WTC11 (cell line): Measurements from ENCODE around the gene PGPEP1.

ENCODE experiments used
- ATF2 ChIP-seq: sonication (generic); formaldehyde crosslinking; IDR thresholded peaks from 2 replicates; pipeline ENCODE4 v1.8.1; 2022; ENCODE audit warnings: low read depth, missing genetic modification reagents, borderline replicate concordance
- MXD4 ChIP-seq: fragments of 250-450 bp; sonication (Bioruptor Pico); IDR thresholded peaks from 2 replicates; pipeline ENCODE4 v1.8.0; 2021; ENCODE audit warnings: mild to moderate bottlenecking, moderate library complexity, borderline replicate concordance
- USF2 ChIP-seq: sonication (generic); formaldehyde crosslinking; IDR thresholded peaks from 2 replicates; pipeline ENCODE4 v1.8.1; 2023; ENCODE audit warnings: mild to moderate bottlenecking, missing genetic modification reagents, moderate library complexity
- ZNF317 ChIP-seq: sonication (generic); formaldehyde crosslinking; IDR thresholded peaks from 2 replicates; pipeline ENCODE4 v1.8.1; 2023; ENCODE audit warnings: low read depth, mild to moderate bottlenecking, moderate library complexity, missing genetic modification reagents, borderline replicate concordance
- TF ChIP-seq, protein P1 (sequence below): fragments of 200-600 bp; IDR thresholded peaks from 2 replicates; pipeline ENCODE4 v1.8.0; 2022; ENCODE audit warnings: antibody characterized with exemption
- TF ChIP-seq, protein P2 (sequence below): sonication (generic); formaldehyde crosslinking; IDR thresholded peaks from 2 replicates; pipeline ENCODE4 v1.8.0; 2023; ENCODE audit warnings: mild to moderate bottlenecking, missing genetic modification reagents

DNA sequence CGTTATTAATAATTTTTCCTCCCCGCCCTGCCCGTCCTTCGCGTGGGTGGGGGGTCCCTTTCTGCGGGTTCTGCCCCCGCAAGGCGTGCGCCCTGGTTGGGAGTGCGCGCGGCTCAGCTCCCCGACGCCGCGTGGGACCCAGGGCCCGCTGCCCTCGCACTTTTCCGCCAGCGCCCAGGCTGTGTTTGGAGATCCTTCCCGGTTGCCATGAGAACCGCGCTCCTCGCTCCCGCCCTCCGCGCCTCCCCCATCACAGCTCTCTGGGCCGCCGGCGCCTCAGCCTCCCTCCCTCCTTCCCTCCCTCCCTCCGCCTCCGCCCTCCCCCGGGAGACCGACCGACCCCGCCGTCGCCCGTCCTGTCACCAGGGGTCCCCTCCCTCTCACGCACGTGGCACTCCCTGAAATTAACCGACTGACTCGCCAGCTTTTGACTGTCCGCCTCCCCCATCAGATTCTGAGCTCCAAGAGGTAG is 76.4 kb downstream of the PGPEP1 start:
- TF ChIP-seq, protein P1, sequence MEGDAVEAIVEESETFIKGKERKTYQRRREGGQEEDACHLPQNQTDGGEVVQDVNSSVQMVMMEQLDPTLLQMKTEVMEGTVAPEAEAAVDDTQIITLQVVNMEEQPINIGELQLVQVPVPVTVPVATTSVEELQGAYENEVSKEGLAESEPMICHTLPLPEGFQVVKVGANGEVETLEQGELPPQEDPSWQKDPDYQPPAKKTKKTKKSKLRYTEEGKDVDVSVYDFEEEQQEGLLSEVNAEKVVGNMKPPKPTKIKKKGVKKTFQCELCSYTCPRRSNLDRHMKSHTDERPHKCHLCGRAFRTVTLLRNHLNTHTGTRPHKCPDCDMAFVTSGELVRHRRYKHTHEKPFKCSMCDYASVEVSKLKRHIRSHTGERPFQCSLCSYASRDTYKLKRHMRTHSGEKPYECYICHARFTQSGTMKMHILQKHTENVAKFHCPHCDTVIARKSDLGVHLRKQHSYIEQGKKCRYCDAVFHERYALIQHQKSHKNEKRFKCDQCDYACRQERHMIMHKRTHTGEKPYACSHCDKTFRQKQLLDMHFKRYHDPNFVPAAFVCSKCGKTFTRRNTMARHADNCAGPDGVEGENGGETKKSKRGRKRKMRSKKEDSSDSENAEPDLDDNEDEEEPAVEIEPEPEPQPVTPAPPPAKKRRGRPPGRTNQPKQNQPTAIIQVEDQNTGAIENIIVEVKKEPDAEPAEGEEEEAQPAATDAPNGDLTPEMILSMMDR: no peak
- TF ChIP-seq USF2 (CRISPR knock-in tag) (no peak), MXD4 (CRISPR knock-in tag) (no peak), ATF2 (CRISPR knock-in tag) (no peak), ZNF317 (no peak)
- TF ChIP-seq, protein P2, sequence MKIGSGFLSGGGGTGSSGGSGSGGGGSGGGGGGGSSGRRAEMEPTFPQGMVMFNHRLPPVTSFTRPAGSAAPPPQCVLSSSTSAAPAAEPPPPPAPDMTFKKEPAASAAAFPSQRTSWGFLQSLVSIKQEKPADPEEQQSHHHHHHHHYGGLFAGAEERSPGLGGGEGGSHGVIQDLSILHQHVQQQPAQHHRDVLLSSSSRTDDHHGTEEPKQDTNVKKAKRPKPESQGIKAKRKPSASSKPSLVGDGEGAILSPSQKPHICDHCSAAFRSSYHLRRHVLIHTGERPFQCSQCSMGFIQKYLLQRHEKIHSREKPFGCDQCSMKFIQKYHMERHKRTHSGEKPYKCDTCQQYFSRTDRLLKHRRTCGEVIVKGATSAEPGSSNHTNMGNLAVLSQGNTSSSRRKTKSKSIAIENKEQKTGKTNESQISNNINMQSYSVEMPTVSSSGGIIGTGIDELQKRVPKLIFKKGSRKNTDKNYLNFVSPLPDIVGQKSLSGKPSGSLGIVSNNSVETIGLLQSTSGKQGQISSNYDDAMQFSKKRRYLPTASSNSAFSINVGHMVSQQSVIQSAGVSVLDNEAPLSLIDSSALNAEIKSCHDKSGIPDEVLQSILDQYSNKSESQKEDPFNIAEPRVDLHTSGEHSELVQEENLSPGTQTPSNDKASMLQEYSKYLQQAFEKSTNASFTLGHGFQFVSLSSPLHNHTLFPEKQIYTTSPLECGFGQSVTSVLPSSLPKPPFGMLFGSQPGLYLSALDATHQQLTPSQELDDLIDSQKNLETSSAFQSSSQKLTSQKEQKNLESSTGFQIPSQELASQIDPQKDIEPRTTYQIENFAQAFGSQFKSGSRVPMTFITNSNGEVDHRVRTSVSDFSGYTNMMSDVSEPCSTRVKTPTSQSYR (CRISPR knock-in tag): no peak
